ENCODE results near the gene CA4.

DNA sequence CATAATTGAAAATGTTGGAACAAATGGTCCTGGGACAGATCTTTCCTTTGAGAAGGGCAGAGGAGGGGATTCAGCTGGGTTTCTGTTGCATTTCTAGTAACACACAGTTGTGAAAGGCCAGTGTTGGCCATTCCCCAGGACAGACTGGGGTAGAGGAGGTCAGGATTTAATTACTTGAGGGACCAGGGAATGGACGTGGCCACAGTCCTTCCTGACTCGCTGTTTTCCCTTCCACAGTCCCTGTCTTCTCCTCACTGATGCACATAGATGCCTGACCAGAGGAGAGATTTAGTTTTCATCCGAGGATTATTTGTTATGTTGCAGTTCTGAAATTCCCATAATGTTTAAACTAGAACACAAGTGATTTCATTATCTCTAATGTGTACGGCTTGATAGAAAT, 45.8 kb upstream of the CA4 start:
- TF ChIP-seq CEBPB (IDR thresholded peaks at IDR 0.05) (no peak), EP300 (IDR thresholded peaks at IDR 0.05; ENCODE audit: borderline replicate concordance) (no peak), EGR1 (IDR thresholded peaks at IDR 0.05) (no peak)
- TF ChIP-seq, protein P1, sequence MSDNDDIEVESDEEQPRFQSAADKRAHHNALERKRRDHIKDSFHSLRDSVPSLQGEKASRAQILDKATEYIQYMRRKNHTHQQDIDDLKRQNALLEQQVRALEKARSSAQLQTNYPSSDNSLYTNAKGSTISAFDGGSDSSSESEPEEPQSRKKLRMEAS (IDR thresholded peaks at IDR 0.05): no peak

All from Ishikawa (cell line).